Measurements from ENCODE around the gene CLCN3.

- TF ChIP-seq POLR2AphosphoS5 (IDR thresholded peaks at IDR 0.05; ENCODE audit: low read depth, low read length) (no peak), REST (IDR thresholded peaks at IDR 0.05; ENCODE audit: insufficient read depth in 1 of 2, low read depth in 2 of 2, low read length in 2 of 2) (no peak), TAF1 (IDR thresholded peaks at IDR 0.05; ENCODE audit: borderline replicate concordance, insufficient read depth, low read length) (no peak), FOXP2 (optimal IDR thresholded peaks at IDR 0.05; ENCODE audit: borderline replicate concordance, extremely low read depth, extremely low read length, insufficient read depth) (no peak)
Measured at GRCh38 chr4:169730564-169730963, 110.2 kb downstream of the CLCN3 start.
